Measurements from ENCODE around the gene APOC3. TPM values are rescaled to one million over a fixed set of nuclear protein-coding genes. Genes with fewer than 3 reads are reported as not detected.

APOC3 gene
- total and polyA plus RNA-seq, 10 of the 15 experiments (the other 5 are each of a cell fraction or from before 2014, with no cell fraction given) = 1.9 TPM; not detected in 9

DNA sequence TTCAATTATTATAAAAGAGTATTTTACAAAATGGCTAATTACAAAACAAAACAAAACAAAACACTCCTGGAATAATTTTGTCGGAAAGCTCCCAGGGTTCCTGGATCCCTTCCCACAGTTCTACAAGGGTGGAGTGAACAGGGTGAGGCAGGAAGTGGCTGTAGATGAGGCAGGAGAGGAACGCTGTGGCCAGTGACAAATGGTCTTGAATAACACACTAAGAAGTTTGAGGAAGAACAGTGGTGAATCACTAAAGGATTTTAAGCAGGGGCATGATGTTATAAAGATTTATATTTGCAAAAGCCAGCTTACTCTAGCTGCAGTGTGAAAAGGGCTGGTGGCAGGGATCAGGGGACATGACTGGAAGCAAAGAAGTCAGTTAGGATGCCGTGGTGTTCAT lies 41.5 kb downstream of the APOC3 start:
- no TSS peak for BruUV-seq (replicated peaks)
- WGBS (ENCODE audit: insufficient coverage, insufficient replicate concordance, low lambda C conversion rate, missing lambda C conversion rate) = 83% methylated on average over 3 of the region's 3 CpGs
- intact Hi-C loops (cut with micrococcal nuclease; ENCODE audit: unreplicated experiment) (no loop called here), in situ Hi-C loops (cut with MboI) (no loop called here)
- DNase-seq (ENCODE audit: low read depth, low spot score) (no peak), FAIRE-seq (no peak), ATAC-seq (no peak)
- Histone ChIP-seq H3K27ac (ENCODE audit: control insufficient read depth, insufficient read depth) (no peak overlapping the region), H3K79me2 (ENCODE audit: control insufficient read depth, insufficient read depth, low read length) (no peaks in the 10 kb centered on the region), H3K4me3 (no peak overlapping the region), H4K20me1 (ENCODE audit: control insufficient read depth, insufficient read depth) (no peaks in the 10 kb centered on the region), H3K9me3 (replicated peaks; ENCODE audit: control insufficient read depth, insufficient read depth, low read length) (no peaks in the 10 kb centered on the region), H3K27me3 (replicated peaks in 1 of 2; ENCODE audit: control insufficient read depth in 2 of 2, insufficient read depth in 2 of 2, low read length in 1 of 2) (no peaks in the 10 kb centered on the region), H3K4me2 (ENCODE audit: control insufficient read depth, insufficient read depth) (no peak overlapping the region), H3K9ac (ENCODE audit: control insufficient read depth, insufficient read depth, low read length) (no peak overlapping the region), H3K36me3 (ENCODE audit: control insufficient read depth in 2 of 2, insufficient read depth in 2 of 2, low read length in 1 of 2) (peaks cover 18 to 19% of the 10 kb centered on the region in 2 experiments), H3K4me1 (ENCODE audit: control insufficient read depth, insufficient read depth, low read length) (no peaks in the 10 kb centered on the region), H2AFZ (ENCODE audit: control insufficient read depth, low read depth, low read length) (no peak overlapping the region)
- ChIA-PET RAD21 (ENCODE audit: unreplicated experiment) (no interaction called here), SMC1A (ENCODE audit: uncharacterized antibody, unreplicated experiment) (interaction anchor here (0.9 to 1.1 kb wide), 2 partner anchors 8 to 228 kb away, joined by 3 to 4 read pairs; no protein-coding TSS in a partner anchor), CTCF (interaction anchor here (0.6 to 1.0 kb wide), 2 partner anchors 11 to 35 kb away, joined by 3 read pairs; no protein-coding TSS in a partner anchor), POLR2A (no interaction called here)
- TF ChIP-seq JUNB (IDR thresholded peaks at IDR 0.05) = no peak
- TF ChIP-seq, protein P1, sequence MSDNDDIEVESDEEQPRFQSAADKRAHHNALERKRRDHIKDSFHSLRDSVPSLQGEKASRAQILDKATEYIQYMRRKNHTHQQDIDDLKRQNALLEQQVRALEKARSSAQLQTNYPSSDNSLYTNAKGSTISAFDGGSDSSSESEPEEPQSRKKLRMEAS (IDR thresholded peaks at IDR 0.05; ENCODE audit: low read depth, low read length) = no peak
- TF ChIP-seq, protein P2, sequence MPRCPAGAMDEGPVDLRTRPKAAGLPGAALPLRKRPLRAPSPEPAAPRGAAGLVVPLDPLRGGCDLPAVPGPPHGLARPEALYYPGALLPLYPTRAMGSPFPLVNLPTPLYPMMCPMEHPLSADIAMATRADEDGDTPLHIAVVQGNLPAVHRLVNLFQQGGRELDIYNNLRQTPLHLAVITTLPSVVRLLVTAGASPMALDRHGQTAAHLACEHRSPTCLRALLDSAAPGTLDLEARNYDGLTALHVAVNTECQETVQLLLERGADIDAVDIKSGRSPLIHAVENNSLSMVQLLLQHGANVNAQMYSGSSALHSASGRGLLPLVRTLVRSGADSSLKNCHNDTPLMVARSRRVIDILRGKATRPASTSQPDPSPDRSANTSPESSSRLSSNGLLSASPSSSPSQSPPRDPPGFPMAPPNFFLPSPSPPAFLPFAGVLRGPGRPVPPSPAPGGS (IDR thresholded peaks at IDR 0.05; ENCODE audit: borderline replicate concordance, insufficient read depth, low read depth, low read length, poor library complexity, severe bottlenecking) = no peak
- TF ChIP-seq ZSCAN29 (IDR thresholded peaks at IDR 0.05) = no peak
- TF ChIP-seq TBL1XR1 (IDR thresholded peaks at IDR 0.05; ENCODE audit: low read depth, low read length) = no peak
- no peak for TF ChIP-seq NFYA (IDR thresholded peaks at IDR 0.05; ENCODE audit: borderline replicate concordance, low read depth, low read length)
- TF ChIP-seq DPF2 (IDR thresholded peaks at IDR 0.05) = no peak
- TF ChIP-seq, protein P3, sequence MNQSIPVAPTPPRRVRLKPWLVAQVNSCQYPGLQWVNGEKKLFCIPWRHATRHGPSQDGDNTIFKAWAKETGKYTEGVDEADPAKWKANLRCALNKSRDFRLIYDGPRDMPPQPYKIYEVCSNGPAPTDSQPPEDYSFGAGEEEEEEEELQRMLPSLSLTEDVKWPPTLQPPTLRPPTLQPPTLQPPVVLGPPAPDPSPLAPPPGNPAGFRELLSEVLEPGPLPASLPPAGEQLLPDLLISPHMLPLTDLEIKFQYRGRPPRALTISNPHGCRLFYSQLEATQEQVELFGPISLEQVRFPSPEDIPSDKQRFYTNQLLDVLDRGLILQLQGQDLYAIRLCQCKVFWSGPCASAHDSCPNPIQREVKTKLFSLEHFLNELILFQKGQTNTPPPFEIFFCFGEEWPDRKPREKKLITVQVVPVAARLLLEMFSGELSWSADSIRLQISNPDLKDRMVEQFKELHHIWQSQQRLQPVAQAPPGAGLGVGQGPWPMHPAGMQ (IDR thresholded peaks at IDR 0.05; ENCODE audit: borderline replicate concordance) = no peak
- TF ChIP-seq MYB (IDR thresholded peaks at IDR 0.05; ENCODE audit: borderline replicate concordance, low read depth, low read length) = no peak
- no peak for TF ChIP-seq PRDM15 (CRISPR knock-in tag; IDR thresholded peaks at IDR 0.05)
- TF ChIP-seq NBN (IDR thresholded peaks at IDR 0.05) = no peak
- TF ChIP-seq IRF3 (IDR thresholded peaks at IDR 0.05) = no peak
